AG09319 (cell line): ENCODE data around the gene MARCHF9.

Experiments
- DNase-seq: peaks from one replicate; pipeline ENCODE4 v3.0.0-alpha.2; 2010; ENCODE audit warnings: low read depth; ENCODE audit errors: extremely low read depth
- TF ChIP-seq, protein P1 (sequence below): IDR thresholded peaks from 2 replicates; pipeline ENCODE4 v1.5.1; 2011; ENCODE audit warnings: low read depth, mild to moderate bottlenecking, inconsistent platforms, low read length, moderate library complexity

Gene MARCHF9

GRCh38 chr12:57755454-57756372 lies 810 bp downstream of the MARCHF9 start:
- TF ChIP-seq, protein P1, sequence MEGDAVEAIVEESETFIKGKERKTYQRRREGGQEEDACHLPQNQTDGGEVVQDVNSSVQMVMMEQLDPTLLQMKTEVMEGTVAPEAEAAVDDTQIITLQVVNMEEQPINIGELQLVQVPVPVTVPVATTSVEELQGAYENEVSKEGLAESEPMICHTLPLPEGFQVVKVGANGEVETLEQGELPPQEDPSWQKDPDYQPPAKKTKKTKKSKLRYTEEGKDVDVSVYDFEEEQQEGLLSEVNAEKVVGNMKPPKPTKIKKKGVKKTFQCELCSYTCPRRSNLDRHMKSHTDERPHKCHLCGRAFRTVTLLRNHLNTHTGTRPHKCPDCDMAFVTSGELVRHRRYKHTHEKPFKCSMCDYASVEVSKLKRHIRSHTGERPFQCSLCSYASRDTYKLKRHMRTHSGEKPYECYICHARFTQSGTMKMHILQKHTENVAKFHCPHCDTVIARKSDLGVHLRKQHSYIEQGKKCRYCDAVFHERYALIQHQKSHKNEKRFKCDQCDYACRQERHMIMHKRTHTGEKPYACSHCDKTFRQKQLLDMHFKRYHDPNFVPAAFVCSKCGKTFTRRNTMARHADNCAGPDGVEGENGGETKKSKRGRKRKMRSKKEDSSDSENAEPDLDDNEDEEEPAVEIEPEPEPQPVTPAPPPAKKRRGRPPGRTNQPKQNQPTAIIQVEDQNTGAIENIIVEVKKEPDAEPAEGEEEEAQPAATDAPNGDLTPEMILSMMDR: no peak
- no peak for DNase-seq

DNA sequence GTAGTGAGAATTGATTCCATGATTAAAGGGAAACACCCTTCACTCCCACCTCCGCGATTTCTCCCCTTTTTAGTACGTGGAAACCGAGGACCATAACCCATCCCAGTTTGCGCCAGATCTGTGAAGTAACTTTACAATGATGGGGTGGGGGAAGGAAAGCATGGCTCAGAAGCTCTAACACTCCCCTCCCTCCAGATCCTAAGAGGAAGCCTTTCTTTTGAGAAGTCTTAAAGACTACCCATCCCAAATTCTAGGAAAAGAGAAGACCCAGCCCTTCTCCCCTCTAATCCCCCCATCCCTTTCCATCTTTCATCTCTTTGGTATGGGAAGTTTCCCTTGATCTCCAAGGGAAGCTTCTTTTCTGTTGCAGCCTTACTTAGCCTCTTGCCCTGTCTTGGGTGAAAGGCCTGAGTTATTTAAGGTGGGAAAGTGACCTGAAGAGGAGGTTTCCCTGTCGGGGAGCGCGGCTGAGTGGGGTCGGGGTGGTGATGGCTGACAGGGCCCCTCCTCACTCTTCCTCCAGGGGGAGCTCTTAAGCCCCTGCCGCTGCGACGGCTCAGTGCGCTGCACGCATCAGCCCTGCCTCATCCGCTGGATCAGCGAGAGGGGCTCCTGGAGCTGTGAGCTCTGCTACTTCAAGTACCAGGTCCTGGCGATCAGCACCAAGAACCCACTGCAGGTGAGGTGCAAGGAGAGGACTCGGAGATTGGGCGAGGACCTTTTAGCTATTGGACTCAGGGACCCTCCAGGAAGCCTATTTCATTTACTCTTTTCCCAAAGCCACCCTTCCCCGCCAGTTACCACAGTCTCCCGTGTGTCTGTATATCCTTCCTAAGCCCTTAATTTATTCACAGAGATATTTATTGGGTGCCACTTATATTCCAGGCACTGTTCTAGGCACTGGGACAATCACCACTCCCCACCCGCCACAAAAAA lies 1.8 kb downstream of the MARCHF9 start:
- TF ChIP-seq, protein P1: peak; percentile 40

GRCh38 chr12:57757771-57758170 lies 2.9 kb downstream of the MARCHF9 start:
- TF ChIP-seq, protein P1: no peak
- DNase-seq: no peak

More for the DNA sequence above, 1.8 kb downstream of the MARCHF9 start:
- DNase-seq: no peak

DNA sequence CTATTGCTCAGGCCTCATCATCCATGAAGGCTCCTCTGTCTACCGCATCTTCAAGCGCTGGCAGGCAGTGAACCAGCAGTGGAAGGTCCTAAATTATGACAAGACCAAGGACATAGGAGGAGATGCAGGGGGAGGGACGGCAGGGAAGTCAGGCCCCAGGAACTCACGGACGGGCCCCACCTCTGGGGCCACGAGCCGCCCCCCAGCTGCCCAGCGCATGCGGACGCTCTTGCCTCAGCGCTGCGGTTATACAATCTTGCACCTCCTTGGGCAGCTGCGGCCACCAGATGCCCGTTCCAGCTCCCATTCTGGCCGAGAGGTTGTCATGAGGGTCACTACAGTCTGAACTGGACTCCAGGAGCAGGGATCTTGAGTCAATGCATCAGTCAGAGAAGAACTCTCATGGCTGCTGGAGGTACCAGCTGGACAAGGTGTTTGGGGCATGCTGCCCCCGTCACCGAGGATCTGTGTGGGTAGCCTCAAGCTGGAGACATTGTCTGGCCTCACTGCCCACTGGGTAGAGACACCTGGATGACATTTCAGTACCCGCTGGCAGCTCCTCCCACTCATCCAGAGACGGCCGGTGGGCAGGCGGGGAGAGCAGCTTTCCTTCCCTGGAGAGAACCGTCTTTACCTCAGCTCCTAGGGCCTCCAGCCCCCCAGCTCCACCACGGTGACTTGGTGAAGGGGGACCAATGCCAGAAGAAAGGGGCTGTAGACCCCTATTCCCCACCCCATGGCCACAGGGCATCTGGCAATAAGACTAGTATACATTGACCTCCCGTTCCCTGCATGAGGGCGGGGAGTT lies 3.9 kb downstream of the MARCHF9 start:
- no peak for DNase-seq
- TF ChIP-seq, protein P1: no peak

DNA sequence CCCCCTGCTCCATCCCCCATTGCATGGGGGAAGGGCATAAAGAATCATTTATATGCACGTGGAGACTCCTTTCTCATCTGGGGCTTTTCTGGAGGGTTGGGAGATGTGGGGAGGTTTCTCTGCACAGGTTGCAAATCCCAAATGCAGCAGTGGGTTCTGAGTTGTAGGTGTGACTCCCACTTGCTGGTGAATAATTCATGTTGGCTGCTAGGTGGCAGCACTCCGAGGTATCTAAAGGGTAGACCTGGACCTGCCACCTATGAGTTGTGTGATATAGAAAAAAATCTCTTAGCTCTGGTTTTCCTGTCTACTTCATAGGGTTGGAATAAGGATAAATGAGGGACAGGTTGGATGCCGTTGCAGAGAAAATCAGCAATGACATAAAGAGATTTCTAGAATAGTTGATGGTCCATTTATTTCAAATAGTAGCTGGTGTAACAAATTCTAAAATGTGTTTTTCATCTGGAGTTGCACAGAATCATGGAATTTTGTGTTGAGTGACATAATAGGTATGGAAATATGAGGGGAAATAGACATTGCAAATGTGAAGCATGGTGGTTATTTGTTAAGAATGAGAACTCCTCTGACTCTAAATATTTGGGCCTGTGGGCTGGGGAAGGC lies 4.6 kb downstream of the MARCHF9 start:
- TF ChIP-seq, protein P1: peak; percentile 26
- no peak for DNase-seq

DNA sequence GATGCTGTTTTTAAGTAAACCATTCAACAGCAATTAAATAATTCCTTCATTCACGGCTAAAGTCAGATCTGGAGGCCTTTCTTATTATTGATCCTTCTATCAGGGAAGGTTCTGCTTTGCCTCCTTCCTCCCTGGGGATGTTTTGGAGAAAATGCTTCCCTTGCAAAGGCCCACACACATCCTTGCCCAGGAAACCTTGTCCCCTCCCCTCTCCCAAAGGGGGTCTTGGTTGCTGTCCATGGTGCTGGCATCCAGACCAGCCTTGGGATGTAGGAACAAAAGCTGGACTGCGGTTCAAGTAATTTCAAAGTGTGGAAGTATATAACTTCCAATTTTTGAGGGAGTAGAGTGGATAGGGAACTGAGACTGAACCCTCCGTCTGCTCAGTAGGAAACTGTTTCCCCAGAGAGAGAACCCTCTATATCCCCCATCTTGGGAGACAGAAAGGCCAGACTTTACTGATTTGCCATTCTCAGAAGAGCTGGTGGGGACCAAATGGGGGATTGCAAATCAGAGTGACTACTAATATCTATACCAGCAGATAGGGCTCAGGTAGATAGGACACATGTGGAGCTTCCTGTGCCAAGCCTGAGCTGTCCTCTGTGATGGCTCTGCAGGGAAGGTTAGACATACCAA lies 5.6 kb downstream of the MARCHF9 start:
- TF ChIP-seq, protein P1: no peak
- no peak for DNase-seq
